WTC11 (cell line): Measurements from ENCODE around the gene CRKL. TPM values are rescaled to one million over a fixed set of nuclear protein-coding genes. Genes with fewer than 3 reads are reported as not detected.

Experiments
- ATAC-seq: fragments of 200-7000 bp; cut with Tn5 transposase; 2 replicates; pipeline ENCODE4 v1.10.0; 2021; ENCODE audit warnings: mild to moderate bottlenecking, moderate library complexity
- CTCF ChIA-PET: fragments of 300-600 bp; sonication (Branson Sonifier 250); formaldehyde crosslinking; loops from one replicate; lab custom pipeline; 2021; ENCODE audit warnings: antibody characterized with exemption; lab: Charles Lee
- POLR2A ChIA-PET: fragments of 350-600 bp; sonication (Branson Sonifier 250); formaldehyde crosslinking; loops from one replicate; lab custom pipeline; 2021; ENCODE audit warnings: antibody characterized with exemption; lab: Charles Lee
- DNase-seq: peaks from one replicate; pipeline ENCODE4 v3.0.0; 2021; ENCODE audit warnings: low spot score
- H3K27ac Mint-ChIP-seq: 2 replicates; pipeline ENCODE4 v1.8.0; 2021; ENCODE audit warnings: mixed read lengths
- H3K27me3 Mint-ChIP-seq: 2 replicates; pipeline ENCODE4 v1.8.0; 2021; ENCODE audit warnings: low read depth, mild to moderate bottlenecking, moderate library complexity, mixed read lengths
- H3K36me3 Mint-ChIP-seq: 2 replicates; pipeline ENCODE4 v1.8.0; 2021; ENCODE audit warnings: mixed read lengths
- H3K4me1 Mint-ChIP-seq: 2 replicates; pipeline ENCODE4 v1.8.0; 2022; ENCODE audit warnings: mixed read lengths
- H3K4me3 Mint-ChIP-seq: 2 replicates; pipeline ENCODE4 v1.8.0; 2021; ENCODE audit warnings: mild to moderate bottlenecking, moderate library complexity, mixed read lengths
- H3K9me3 Mint-ChIP-seq: 2 replicates; pipeline ENCODE4 v1.8.0; 2021; ENCODE audit warnings: mixed read lengths
- AFF4 ChIP-seq: sonication (generic); formaldehyde crosslinking; IDR thresholded peaks from 2 replicates; pipeline ENCODE4 v1.8.1; 2023; ENCODE audit warnings: mild to moderate bottlenecking, missing genetic modification reagents, borderline replicate concordance
- E2F4 ChIP-seq: sonication (generic); formaldehyde crosslinking; IDR thresholded peaks from 2 replicates; pipeline ENCODE4 v1.8.1; 2022; ENCODE audit warnings: low read depth, mild to moderate bottlenecking, moderate library complexity, missing genetic modification reagents, borderline replicate concordance
- ELF4 ChIP-seq: sonication (generic); formaldehyde crosslinking; IDR thresholded peaks from 2 replicates; pipeline ENCODE4 v1.8.1; 2022; ENCODE audit warnings: low read depth, mild to moderate bottlenecking, moderate library complexity, missing genetic modification reagents
- FOXJ3 ChIP-seq: sonication (generic); formaldehyde crosslinking; IDR thresholded peaks from 2 replicates; pipeline ENCODE4 v1.9.0; 2021; ENCODE audit warnings: missing genetic modification reagents, mild to moderate bottlenecking, borderline replicate concordance
- FOXP4 ChIP-seq: sonication (generic); formaldehyde crosslinking; IDR thresholded peaks from 2 replicates; pipeline ENCODE4 v1.8.0; 2022; ENCODE audit warnings: mild to moderate bottlenecking, missing genetic modification reagents
- HMGA2 ChIP-seq: fragments of 250-450 bp; sonication (Bioruptor Pico); IDR thresholded peaks from 2 replicates; pipeline ENCODE4 v1.4.0; 2021; ENCODE audit warnings: mild to moderate bottlenecking, moderate library complexity
- IRF2 ChIP-seq: sonication (generic); formaldehyde crosslinking; IDR thresholded peaks from 2 replicates; pipeline ENCODE4 v1.8.0; 2022; ENCODE audit warnings: low read depth, missing genetic modification reagents, borderline replicate concordance
- NR1H2 ChIP-seq: sonication (generic); formaldehyde crosslinking; IDR thresholded peaks from 2 replicates; pipeline ENCODE4 v1.9.0; 2021; ENCODE audit warnings: mild to moderate bottlenecking, moderate library complexity, missing genetic modification reagents
- OVOL2 ChIP-seq: fragments of 250-450 bp; sonication (Bioruptor Pico); IDR thresholded peaks from 2 replicates; pipeline ENCODE4 v1.9.0; 2021; ENCODE audit warnings: mild to moderate bottlenecking, borderline replicate concordance
- PREB ChIP-seq: sonication (generic); formaldehyde crosslinking; IDR thresholded peaks from 2 replicates; pipeline ENCODE4 v1.8.1; 2022; ENCODE audit warnings: mild to moderate bottlenecking, missing genetic modification reagents, moderate library complexity, borderline replicate concordance
- SMAD4 ChIP-seq: sonication (generic); formaldehyde crosslinking; IDR thresholded peaks from 2 replicates; pipeline ENCODE4 v1.8.0; 2022; ENCODE audit warnings: mild to moderate bottlenecking, missing genetic modification reagents
- USF1 ChIP-seq: sonication (generic); formaldehyde crosslinking; IDR thresholded peaks from 2 replicates; pipeline ENCODE4 v1.8.0; 2022; ENCODE audit warnings: mild to moderate bottlenecking, missing genetic modification reagents
- ZNF263 ChIP-seq: sonication (generic); formaldehyde crosslinking; IDR thresholded peaks from 2 replicates; pipeline ENCODE4 v1.8.1; 2022; ENCODE audit warnings: low read depth, mild to moderate bottlenecking, moderate library complexity, missing genetic modification reagents
- ZNF416 ChIP-seq: fragments of 250-450 bp; sonication (Bioruptor Pico); IDR thresholded peaks from 2 replicates; pipeline ENCODE4 v1.9.0; 2021; ENCODE audit warnings: mild to moderate bottlenecking, inconsistent platforms
- ZNF425 ChIP-seq: fragments of 250-450 bp; sonication (Bioruptor Pico); conservative IDR thresholded peaks from 2 replicates; pipeline ENCODE4 v1.9.0; 2021; ENCODE audit warnings: mild to moderate bottlenecking
- total RNA-seq: library from RNA; stranded (reverse); gene quantifications from 3 replicates; pipeline ENCODE4 v1.2.3, GENCODE V29; 2021

The CRKL gene
- total RNA-seq, 1 experiment from 2014 or later: 114 TPM

GRCh38 chr22:20959578-20960461 lies 42.6 kb downstream of the CRKL start (continued):
- TF ChIP-seq FOXP4 (CRISPR knock-in tag): no peak
- TF ChIP-seq SMAD4 (CRISPR knock-in tag): no peak
- no peak for TF ChIP-seq ZNF416 (CRISPR knock-in tag)
- TF ChIP-seq FOXJ3 (CRISPR knock-in tag): no peak
- no peak for TF ChIP-seq E2F4 (CRISPR knock-in tag)
- no peak for TF ChIP-seq ZNF263 (CRISPR knock-in tag)
- TF ChIP-seq ELF4 (CRISPR knock-in tag): no peak

- CTCF ChIA-PET: interaction anchor here (0.9 to 1.8 kb wide), 3 partner anchors 40 to 115 kb away, joined by 3 to 10 read pairs (median 4); no protein-coding TSS in a partner anchor
- H3K36me3 Mint-ChIP-seq: no peaks in the 10 kb centered on the region
- DNase-seq: no peak
- no peak overlapping the region for H3K4me3 Mint-ChIP-seq
- POLR2A ChIA-PET: no interaction called here
- peaks cover 46% of the 10 kb centered on the region for H3K27me3 Mint-ChIP-seq
- TF ChIP-seq NR1H2 (no peak), IRF2 (no peak), HMGA2 (CRISPR knock-in tag) (no peak), AFF4 (CRISPR knock-in tag) (no peak), PREB (CRISPR knock-in tag) (no peak), OVOL2 (no peak), ELF4 (CRISPR knock-in tag) (no peak), USF1 (CRISPR knock-in tag) (no peak), ZNF425 (no peak)
- ATAC-seq: no peak
- H3K9me3 Mint-ChIP-seq: no peaks in the 10 kb centered on the region
- H3K4me1 Mint-ChIP-seq: peaks cover 17% of the 10 kb centered on the region
- no peak overlapping the region for H3K27ac Mint-ChIP-seq
Observed at GRCh38 chr22:20960609-20961008, 43.4 kb downstream of the CRKL start.
